Bone marrow (tissue), 2 donors: ENCODE results near the gene CYP4Z1.
"Not testable (repeated sequence)": the region's sequence is repeated elsewhere in the genome, so short reads cannot be mapped to it uniquely, and the experiment has no call there.

ENCODE experiments used
- DNase-seq, 2 donors: peaks; one replicate each; lab custom pipeline; 2025; lab: John Stamatoyannopoulos, UW

Gene CYP4Z1, protein sequence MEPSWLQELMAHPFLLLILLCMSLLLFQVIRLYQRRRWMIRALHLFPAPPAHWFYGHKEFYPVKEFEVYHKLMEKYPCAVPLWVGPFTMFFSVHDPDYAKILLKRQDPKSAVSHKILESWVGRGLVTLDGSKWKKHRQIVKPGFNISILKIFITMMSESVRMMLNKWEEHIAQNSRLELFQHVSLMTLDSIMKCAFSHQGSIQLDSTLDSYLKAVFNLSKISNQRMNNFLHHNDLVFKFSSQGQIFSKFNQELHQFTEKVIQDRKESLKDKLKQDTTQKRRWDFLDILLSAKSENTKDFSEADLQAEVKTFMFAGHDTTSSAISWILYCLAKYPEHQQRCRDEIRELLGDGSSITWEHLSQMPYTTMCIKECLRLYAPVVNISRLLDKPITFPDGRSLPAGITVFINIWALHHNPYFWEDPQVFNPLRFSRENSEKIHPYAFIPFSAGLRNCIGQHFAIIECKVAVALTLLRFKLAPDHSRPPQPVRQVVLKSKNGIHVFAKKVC

DNA sequence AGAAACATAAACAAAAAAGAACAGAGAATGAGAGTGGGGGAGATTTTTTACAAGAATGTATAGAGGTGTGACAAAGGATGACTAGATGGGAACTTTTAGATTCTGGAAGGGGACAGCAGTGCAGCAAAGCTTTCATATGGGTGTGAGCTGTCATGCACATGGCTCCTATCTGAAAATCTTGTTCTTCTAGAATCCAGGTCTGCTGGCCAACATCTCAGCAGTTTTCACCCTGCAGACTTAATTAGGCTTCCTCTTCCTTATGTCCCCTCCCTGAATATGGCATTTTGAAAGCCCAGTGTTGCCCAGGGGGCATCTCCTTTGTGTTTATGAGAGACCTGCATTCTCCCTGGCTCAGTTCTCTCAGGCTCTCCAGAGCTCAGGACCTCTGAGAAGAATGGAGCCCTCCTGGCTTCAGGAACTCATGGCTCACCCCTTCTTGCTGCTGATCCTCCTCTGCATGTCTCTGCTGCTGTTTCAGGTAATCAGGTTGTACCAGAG lies at the start of gene CYP4Z1:
TSS of gene CYP4Z1 (plus strand) at position 135 of the 498 bp plus-strand sequence. CDS start at position 395, 260 bp downstream.
- DNase-seq: no peak

DNA sequence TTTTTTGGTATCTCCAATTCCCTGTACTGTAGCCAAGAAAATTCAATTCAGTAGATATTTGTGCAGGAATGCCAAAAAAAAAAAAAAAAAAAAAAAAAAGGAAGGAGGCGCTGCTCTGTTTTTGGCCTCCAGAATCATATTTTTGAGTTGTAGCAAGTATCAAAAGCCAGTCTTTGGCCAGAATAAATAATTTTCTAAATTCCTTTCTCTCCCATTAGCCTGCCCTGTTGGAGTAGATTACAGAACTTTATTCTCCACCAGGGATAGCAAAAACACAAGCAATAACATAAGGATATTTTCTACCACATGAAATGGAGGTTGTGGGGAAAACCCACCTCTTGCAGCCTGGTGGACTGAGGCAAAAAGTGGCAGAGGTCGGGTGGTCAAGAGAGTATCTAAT lies 46.0 kb upstream of the CYP4Z1 start:
- DNase-seq: no peak

DNA sequence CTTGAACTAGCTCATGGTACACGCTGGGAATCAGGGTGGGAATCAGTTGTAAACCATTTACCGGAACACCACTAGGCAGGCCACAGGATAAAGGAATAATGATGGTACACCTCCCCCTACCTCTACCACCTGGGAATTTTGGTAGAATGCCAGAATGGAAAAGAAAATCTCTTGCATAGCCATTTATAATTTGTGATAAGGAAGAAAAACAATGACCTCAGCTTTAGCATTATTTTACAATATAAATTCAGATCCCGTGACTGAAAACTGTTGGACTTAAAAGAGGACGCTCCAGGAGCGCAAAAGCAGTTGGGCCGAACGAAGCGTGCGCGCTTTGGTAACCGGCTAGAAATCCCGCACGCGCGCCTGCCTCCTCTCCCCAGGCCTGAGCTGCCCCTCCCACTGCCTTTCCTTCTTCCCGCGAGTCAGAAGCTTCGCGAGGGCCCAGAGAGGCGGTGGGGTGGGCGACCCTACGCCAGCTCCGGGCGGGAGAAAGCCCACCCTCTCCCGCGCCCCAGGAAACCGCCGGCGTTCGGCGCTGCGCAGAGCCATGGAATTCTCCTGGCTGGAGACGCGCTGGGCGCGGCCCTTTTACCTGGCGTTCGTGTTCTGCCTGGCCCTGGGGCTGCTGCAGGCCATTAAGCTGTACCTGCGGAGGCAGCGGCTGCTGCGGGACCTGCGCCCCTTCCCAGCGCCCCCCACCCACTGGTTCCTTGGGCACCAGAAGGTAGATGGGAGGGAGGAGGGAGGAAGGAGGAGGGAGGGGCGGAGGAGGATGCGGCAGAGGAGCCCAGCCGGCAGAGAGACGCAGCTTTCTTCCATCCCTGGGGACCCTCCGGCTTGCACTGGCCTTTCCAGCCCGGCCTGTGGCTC lies 43.5 kb upstream of the CYP4Z1 start, which contains the start of gene CYP4X1:
TSS of gene CYP4X1 (plus strand) at position 402 of the 873 bp plus-strand sequence. CDS start at position 551, 149 bp downstream.
- DNase-seq: no peak

DNA sequence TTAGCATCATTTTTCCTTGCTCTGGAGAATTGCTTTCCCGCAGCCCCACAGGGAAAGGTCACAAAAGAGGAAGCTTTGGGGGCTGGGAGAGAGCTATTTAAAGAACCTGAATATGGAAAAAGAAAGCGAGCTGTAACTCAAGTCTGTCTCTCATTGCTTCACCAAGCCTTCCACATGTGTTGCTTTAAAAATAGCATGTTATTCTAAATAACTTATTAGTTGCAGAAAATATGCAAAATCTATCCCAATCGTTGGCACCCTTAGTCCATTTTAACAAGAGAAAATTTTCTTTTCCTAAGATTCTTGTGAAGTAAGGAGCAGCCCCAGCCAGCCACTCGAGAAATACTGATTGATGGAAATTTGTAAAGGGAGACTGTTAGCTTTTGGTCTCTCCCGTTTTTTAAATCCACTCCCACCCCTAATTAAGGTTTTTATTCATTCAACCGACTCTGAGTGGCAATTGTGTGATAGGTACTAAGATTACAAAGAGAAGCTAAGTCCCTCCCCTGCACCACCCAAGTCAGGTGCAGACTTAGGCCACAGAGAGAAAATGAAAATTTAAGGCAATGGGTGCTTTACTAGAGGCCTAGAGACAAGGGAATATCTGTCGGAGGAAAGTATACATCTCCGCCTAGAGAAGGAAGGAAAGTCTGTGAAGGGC lies 42.8 kb upstream of the CYP4Z1 start:
- DNase-seq: no peak

DNA sequence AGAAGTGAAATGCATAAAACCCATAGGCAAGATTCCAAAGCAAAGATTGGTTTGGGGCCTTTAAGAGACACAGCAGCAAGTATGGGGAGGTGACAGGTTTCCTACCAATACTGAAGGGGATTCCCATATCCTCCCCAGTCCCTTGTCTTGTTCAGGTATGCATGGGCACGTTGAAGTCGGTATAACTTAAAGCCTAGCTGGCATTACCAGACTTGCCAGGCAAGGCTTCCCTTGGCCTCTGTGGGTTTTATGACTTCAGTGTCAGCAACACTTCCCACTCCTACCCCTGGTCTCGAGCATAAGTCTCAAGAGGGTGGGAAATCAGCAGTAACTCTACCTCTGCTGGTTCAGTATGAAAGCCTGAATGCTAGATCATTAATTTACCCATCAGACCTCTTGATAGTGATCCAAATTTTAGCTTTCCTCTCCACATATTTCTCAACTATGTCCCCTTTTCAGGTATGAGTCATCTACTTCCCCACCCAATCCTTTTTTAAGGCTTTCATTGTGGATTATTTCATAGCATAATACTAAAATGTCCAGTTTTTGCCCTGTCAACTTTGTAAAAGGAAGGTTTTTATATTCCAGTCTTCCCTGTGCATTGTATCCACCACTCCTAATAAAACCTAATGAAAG lies 36.7 kb upstream of the CYP4Z1 start:
- no peak for DNase-seq

DNA sequence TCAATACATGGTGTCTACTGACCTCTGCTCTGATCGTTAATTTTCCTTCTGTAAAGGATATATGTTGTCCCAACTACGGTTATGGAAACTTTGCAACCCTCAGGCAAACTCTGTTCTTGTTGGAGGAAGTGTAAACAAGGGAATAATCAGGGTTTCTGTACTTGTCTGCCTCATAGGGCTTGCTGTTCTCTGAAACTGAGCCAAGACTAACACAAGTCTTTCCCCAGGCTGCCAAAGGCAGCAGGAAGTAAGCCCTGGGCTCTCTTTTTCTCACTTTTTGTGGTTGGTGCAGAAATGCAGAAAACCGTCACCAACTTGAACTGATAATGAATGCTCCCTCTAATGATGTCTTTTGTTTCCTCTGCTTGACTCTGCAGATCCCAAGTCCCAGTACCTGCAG lies 36.0 kb upstream of the CYP4Z1 start:
- no peak for DNase-seq

DNA sequence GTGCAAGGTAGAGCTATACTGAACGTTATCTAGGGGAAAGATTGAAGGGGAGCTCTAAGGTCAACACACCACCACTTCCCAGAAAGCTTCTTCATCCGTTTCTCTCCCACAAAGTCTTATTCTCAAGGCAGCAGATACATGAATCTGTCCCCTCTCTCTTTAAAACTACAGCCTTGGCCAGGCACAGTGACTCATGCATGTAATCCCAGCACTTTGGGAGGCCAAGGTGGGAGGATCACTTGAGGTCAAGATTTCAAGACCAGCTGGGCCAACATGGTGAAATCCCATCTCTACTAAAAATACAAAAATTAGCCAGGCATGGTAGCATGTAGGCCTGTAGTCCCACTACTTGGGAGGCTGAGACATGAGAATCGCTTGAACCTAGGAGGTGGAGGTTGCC lies 35.4 kb upstream of the CYP4Z1 start:
- no peak for DNase-seq

DNA sequence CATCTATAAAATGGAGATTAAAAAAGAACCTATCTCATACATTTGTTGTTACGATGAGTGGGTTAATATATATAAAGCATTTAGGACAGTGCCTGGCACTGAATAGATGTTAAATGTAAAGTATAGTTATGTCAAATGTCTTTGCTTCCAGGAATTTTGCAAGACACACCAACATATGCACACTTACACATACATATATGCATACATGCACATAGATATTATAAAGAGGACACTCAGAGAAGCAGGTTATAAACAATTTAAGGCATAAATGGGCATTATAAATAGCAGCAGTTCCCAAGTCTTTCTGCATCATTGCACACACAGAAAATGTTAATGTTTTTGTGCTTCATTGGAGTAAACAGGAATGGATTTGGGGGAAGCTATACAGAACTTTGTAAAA lies 30.3 kb upstream of the CYP4Z1 start:
- no peak for DNase-seq

DNA sequence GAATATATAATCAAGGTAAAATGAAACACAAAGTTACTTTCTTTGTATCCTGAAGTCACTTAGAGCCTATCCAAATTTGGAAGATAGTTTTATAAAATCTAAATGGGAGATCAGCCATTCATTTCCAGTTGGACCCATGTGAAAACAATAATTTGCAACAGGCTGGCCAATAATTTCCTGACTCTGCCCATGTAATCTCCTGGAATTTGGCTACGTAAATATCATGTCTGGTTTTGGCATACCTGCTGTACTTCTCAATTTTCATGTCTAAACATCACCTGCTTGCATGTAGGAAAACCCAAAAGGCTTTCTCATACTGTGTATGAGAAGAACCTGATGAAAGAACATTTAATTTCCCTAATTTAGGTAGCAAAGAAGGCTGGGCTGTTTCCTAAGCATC lies 7.7 kb upstream of the CYP4Z1 start:
- DNase-seq: no peak

DNA sequence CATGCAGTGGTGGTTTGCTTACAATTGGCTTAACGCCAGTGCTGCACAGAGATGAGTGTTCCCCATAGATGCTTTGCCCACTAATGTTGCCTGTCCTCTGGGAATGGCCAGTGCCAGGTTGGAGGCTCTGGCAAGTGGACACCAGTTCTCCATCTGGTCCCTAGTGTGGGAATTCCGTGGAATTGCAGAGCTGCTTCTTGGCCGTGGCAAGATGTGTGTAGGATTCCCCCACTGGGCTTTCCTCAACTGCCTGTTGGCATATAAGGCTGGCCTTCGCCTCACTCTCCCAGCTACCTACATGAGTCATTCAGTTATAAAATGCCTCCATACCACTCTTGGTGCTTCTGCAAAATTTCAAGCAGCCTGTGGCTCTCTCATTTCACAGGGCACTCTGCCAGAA lies 2.0 kb downstream of the CYP4Z1 start:
- not testable (repeated sequence) for DNase-seq

DNA sequence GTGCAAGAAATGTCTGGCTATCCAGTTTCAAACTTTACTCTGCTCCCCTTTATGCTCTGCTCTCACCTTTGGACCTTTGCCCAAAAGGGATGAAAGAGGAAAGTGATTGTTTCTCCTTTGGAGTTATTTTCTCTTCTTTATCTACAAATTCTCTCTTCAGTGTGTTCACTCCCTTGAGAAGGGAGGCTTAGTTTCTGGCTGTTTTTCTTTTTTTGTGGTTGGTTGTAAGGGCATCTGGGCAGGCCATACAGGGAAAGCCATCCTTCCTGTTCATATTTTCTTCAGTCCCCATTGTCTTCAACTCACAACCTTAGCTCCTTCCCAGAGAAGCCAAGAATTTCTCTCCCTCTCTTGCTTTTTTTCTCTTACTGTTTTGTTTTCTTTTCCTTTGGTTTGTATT lies 2.5 kb downstream of the CYP4Z1 start:
- not testable (repeated sequence) for DNase-seq

DNA sequence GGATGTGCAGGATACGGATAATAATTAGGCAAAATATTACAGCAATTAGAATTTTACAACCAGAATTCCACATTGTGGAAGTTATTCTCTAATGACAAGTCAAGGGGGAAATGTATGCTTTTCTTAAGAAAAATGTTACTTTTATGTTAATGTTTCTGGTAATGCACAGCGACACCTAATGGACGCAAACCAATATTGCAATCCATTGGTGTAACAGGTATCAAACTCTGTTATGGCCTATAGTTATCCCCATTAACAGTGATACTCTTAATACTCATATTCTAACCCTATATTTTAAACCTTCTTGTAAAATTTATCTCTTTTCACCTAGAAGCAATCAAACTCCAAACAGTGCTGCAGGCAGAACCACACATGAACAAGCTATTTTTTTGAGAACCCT lies 22.3 kb downstream of the CYP4Z1 start:
- not testable (repeated sequence) for DNase-seq

DNA sequence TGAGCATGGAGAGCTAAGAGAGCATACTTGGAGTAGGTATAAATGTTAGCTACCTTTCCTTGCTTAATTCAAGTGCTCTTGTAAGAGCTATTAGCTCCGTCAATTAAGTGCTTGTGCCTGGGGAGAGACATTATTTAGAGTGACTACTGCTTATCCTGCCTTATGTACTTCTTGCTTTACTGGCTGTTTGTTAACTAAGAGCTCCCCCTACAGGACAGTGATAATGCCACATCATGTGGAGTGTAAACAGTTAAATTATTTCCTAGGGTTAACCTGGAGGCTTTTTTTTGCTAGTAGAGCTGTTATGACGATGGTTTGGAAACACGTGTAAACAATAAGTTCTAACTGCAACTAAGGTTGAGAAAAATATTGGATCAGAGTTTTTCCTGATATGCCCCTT lies 24.4 kb downstream of the CYP4Z1 start:
- not testable (repeated sequence) for DNase-seq

DNA sequence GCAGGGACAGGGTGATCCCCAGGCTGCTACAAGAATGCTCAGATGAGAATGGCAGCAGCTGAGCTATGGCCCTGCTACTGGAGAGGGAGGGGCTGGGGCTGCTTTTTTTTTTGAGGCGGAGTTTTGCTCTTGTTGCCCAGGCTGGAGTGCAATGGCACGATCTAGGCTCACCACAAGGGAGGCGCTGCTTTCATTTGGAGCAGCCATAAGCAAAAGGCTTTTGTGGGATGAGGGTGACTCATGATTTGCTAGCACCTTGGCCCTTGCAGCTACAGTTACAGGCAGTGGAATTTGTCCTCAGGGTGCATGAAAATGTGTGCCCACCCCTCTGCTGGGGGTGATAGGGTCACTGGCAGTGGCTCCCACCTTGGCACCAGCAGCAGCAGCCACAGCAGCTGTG lies 37.8 kb downstream of the CYP4Z1 start:
- no peak for DNase-seq

DNA sequence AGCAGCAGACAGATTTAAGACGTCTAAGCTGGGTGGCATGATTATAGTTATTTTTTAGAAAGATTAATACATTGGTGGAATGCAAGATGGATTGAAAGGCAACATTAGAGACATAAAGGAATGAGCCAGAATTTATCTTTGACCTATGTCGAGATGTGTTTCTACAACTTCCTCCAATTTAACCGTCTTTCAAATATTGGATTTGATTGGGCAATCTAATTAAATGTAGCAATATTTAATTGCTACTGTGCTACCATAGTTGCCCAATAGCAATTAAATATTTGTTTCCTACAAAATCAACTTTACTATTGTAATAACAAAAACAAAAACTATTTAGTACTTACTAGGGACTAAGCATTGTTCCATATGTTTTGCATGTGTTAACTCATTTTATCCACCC lies 39.8 kb downstream of the CYP4Z1 start:
- no peak for DNase-seq

DNA sequence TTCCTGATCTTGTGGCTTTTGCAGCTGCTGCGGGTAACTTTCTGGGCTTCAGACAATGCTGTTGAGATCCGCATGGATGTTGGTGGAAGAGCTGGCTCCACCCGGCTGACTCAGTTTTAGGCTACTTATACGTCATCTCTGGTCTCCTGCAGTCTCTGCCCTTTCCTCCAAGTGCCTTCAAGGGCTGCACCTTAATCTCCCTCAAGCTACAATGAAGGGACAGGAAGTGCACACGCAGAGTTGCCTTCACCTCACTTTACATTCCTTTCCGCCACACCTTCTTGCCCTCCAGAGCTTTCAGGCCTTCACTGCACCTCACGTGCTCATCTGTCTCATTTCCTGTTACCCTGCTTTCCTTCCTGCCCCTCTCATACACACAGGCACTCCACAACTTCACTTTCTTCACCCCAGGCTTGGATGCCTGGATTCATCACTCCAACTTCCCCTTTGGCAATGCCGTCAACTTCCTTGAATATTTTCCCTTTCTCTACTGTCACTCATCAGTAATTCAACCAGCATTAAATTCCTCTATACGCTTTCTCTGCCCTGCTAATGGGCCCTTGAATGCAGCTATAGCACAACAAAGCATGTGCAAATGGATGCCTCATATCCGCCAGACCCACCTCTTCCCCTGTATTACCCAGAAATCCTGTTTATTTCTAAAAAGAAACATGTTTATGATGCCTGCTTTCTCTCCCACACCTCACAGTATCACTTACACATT lies 41.0 kb downstream of the CYP4Z1 start:
- not testable (repeated sequence) for DNase-seq

DNA sequence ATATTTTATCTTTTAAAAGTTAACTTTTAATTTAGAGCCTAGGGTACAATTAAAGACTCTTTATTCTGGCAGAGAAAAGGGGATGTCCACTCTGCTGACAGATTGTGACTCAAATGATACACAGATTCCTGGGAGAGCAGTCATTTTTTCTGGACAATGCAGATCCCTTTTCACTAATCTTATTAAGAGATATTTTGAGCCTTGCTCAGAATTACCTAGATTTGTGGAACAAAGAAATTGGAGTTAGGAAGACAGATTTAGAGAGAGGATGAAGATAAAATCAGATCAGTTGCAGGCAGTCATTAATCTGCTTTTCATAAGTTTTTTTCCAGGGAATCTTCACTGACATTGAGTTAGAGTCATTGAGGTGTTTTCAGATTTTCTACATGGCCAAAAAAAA lies 42.5 kb downstream of the CYP4Z1 start:
- DNase-seq: not testable (repeated sequence)

DNA sequence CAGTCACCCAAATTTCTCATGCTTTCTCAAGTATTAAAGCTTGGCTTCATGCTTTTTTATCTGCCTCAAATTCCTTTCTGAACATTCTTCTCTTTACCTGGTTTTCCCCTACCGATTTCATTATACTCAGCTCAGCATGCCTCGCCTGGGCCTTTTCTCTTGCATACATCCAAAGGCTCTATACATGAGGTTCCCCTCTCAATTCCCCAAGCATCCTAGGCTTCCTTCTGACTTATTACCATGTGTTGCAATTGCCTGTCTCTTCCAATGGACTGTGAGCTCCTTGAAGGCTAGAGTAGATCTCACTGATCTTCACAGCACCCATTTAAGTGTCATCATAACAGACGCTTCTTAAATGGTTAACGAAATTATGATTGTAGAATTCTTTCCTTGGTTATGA lies 46.1 kb downstream of the CYP4Z1 start:
- no peak for DNase-seq

DNA sequence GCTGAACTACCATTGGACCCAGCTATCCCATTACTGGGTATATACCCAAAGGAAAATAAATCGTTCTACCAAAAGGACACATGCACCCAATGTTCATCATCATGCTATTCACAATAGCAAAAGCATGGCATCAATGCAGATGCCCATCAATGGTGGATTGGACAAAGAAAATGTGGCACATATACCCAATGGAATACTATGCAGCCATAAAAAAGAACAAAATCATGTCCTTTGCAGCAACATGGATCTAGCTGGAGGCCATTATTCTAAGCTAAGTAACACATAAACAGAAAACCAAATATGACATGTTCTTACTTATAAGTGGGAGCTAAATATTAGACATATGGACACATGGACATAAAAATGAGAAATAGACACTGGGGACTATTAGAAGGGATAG lies 54.0 kb downstream of the CYP4Z1 start:
- not testable (repeated sequence) for DNase-seq

DNA sequence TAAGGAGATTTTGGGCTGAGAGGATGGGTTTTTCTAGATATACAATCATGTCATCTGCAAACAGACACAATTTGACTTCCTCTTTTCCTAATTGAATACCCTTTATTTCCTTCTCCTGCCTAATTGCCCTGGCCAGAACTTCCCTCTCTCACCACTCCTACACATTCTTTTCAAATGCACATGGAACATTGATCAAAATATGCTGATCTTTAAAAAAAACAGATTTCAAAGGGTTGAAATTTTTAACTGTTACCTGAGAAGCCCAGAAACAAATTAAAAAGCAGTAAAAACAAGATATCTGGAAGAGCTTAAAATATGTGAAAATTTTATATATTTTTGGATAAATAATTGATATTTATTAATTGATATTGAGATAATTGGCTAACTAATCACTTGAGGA lies 57.8 kb downstream of the CYP4Z1 start:
- DNase-seq: not testable (repeated sequence)

DNA sequence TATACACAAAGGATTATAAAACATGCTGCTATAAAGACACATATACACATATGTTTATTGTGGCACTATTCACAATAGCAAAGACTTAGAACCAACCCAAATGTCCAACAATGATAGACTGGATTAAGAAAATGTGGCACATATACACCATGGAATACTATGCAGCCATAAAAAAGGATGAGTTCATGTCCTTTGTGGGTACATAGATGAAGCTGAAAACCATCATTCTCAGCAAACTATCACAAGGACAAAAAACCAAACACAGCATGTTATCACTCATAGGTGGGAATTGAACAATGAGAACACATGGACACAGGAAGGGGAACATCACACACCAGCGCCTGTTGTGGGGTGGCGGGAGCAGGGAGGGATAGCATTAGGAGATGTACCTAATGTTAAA lies 60.0 kb downstream of the CYP4Z1 start:
- DNase-seq: not testable (repeated sequence)
